H1 (cell line): ENCODE data around the gene SCAP. TPM values are rescaled to one million over a fixed set of nuclear protein-coding genes. Genes with fewer than 3 reads are reported as not detected.

Experiments
- BCL11A ChIP-seq, 2 experiments: IDR thresholded peaks; one replicate each; pipeline ENCODE4 v1.6.1; 2011; ENCODE audit warnings: low read depth in 2 of 2, low read length in 2 of 2, mild to moderate bottlenecking in 2 of 2
- BRCA1 ChIP-seq: IDR thresholded peaks from 2 replicates; pipeline ENCODE4 v1.6.1; 2012; ENCODE audit warnings: low read depth, low read length, improper control_type of control experiment
- EZH2 ChIP-seq: fragments of 200-600 bp; sonication (generic); IDR thresholded peaks from 2 replicates; pipeline ENCODE4 v1.7.1; 2012; ENCODE audit warnings: low read depth, mild to moderate bottlenecking, moderate library complexity, low read length, inconsistent platforms; ENCODE audit not compliant: severe bottlenecking
- NANOG ChIP-seq: IDR thresholded peaks from 2 replicates; pipeline ENCODE4 v1.6.1; 2011; ENCODE audit warnings: low read length, low read depth, mild to moderate bottlenecking, inconsistent platforms; ENCODE audit not compliant: insufficient read depth, poor library complexity, severe bottlenecking
- SP2 ChIP-seq: IDR thresholded peaks from 2 replicates; pipeline ENCODE4 v1.6.1; 2012; ENCODE audit warnings: mild to moderate bottlenecking, low read length, inconsistent platforms
- SUZ12 ChIP-seq: fragments of 200-600 bp; sonication (generic); IDR thresholded peaks from 2 replicates; pipeline ENCODE4 v1.6.1; 2012; ENCODE audit warnings: mild to moderate bottlenecking, inconsistent platforms, low read length, moderate library complexity, mixed read lengths
- polyA plus RNA-seq, 7 experiments: library from polyadenylated mRNA; depleted of rRNA in 3 of 7; stranded (reverse) in 5 of 7; unstranded in 2 of 7; fragments of >200 nt in 5 of 7; fragments of 200-250 nt in 2 of 7; gene quantifications; 1 replicate in 5 of 7; 2 replicates in 1 of 7; 4 replicates in 1 of 7; pipeline versions ENCODE4 v1.2.1 to v1.2.3, GENCODE V29; 2011 to 2013; ENCODE audit warnings: missing spikeins in 2 of 7, mixed read lengths in 2 of 7
- total RNA-seq: library from RNA; stranded (reverse); fragmentation: NEBNext Ultra II Directional; extraction: Animal tissue kit (Norgen Biotek cat#: 25700); gene quantifications from 2 replicates; pipeline ENCODE4 v1.2.1, GENCODE V29; 2021
- TF ChIP-seq, protein P1 (sequence below): fragments of 300-600 bp; sonication (generic); IDR thresholded peaks from 2 replicates; pipeline ENCODE4 v1.7.1; 2012; ENCODE audit warnings: low read length, moderate library complexity, mild to moderate bottlenecking, inconsistent platforms; ENCODE audit not compliant: insufficient replicate concordance
- TF ChIP-seq, protein P2 (sequence below): IDR thresholded peaks from 2 replicates; pipeline ENCODE4 v1.6.1; 2011; ENCODE audit warnings: low read length, improper control_type of control experiment
- TF ChIP-seq, protein P3 (sequence below): IDR thresholded peaks from 2 replicates; pipeline ENCODE4 v1.6.1; 2011; ENCODE audit warnings: low read depth, mild to moderate bottlenecking, low read length; ENCODE audit not compliant: insufficient read depth

Gene SCAP
- total and polyA plus RNA-seq, 2 of the 8 experiments (the other 6 are each of a cell fraction or from before 2014, with no cell fraction given): 74.0 to 114 TPM

DNA sequence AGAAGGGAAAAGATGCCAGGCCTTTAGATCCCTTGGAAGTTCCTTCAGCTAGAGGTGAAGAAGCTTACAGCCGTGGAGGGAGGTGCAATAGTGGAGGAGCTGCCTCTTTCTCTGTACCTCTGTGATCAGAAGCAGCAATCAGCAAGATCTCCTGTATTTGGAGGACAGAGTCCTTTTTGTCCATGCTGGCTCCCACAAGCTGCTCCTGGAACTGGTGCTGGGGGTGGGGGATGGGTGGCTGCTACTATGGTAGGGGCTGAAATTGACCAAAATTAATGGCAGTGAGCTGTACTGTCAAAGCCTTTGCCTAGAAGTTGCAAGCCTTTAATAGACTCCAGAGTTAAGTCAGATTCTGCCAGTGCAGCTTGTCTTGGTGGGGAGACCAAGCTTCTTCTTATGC is 76.7 kb downstream of the SCAP start (continued):
- TF ChIP-seq, protein P1, sequence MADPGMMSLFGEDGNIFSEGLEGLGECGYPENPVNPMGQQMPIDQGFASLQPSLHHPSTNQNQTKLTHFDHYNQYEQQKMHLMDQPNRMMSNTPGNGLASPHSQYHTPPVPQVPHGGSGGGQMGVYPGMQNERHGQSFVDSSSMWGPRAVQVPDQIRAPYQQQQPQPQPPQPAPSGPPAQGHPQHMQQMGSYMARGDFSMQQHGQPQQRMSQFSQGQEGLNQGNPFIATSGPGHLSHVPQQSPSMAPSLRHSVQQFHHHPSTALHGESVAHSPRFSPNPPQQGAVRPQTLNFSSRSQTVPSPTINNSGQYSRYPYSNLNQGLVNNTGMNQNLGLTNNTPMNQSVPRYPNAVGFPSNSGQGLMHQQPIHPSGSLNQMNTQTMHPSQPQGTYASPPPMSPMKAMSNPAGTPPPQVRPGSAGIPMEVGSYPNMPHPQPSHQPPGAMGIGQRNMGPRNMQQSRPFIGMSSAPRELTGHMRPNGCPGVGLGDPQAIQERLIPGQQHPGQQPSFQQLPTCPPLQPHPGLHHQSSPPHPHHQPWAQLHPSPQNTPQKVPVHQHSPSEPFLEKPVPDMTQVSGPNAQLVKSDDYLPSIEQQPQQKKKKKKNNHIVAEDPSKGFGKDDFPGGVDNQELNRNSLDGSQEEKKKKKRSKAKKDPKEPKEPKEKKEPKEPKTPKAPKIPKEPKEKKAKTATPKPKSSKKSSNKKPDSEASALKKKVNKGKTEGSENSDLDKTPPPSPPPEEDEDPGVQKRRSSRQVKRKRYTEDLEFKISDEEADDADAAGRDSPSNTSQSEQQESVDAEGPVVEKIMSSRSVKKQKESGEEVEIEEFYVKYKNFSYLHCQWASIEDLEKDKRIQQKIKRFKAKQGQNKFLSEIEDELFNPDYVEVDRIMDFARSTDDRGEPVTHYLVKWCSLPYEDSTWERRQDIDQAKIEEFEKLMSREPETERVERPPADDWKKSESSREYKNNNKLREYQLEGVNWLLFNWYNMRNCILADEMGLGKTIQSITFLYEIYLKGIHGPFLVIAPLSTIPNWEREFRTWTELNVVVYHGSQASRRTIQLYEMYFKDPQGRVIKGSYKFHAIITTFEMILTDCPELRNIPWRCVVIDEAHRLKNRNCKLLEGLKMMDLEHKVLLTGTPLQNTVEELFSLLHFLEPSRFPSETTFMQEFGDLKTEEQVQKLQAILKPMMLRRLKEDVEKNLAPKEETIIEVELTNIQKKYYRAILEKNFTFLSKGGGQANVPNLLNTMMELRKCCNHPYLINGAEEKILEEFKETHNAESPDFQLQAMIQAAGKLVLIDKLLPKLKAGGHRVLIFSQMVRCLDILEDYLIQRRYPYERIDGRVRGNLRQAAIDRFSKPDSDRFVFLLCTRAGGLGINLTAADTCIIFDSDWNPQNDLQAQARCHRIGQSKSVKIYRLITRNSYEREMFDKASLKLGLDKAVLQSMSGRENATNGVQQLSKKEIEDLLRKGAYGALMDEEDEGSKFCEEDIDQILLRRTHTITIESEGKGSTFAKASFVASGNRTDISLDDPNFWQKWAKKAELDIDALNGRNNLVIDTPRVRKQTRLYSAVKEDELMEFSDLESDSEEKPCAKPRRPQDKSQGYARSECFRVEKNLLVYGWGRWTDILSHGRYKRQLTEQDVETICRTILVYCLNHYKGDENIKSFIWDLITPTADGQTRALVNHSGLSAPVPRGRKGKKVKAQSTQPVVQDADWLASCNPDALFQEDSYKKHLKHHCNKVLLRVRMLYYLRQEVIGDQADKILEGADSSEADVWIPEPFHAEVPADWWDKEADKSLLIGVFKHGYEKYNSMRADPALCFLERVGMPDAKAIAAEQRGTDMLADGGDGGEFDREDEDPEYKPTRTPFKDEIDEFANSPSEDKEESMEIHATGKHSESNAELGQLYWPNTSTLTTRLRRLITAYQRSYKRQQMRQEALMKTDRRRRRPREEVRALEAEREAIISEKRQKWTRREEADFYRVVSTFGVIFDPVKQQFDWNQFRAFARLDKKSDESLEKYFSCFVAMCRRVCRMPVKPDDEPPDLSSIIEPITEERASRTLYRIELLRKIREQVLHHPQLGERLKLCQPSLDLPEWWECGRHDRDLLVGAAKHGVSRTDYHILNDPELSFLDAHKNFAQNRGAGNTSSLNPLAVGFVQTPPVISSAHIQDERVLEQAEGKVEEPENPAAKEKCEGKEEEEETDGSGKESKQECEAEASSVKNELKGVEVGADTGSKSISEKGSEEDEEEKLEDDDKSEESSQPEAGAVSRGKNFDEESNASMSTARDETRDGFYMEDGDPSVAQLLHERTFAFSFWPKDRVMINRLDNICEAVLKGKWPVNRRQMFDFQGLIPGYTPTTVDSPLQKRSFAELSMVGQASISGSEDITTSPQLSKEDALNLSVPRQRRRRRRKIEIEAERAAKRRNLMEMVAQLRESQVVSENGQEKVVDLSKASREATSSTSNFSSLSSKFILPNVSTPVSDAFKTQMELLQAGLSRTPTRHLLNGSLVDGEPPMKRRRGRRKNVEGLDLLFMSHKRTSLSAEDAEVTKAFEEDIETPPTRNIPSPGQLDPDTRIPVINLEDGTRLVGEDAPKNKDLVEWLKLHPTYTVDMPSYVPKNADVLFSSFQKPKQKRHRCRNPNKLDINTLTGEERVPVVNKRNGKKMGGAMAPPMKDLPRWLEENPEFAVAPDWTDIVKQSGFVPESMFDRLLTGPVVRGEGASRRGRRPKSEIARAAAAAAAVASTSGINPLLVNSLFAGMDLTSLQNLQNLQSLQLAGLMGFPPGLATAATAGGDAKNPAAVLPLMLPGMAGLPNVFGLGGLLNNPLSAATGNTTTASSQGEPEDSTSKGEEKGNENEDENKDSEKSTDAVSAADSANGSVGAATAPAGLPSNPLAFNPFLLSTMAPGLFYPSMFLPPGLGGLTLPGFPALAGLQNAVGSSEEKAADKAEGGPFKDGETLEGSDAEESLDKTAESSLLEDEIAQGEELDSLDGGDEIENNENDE: no peak
- no peak for TF ChIP-seq BRCA1
- TF ChIP-seq BCL11A (IDR thresholded peaks at IDR 0.05; ENCODE audit: low read depth in 2 of 2, low read length in 2 of 2): no peak
- TF ChIP-seq SUZ12: no peak
- TF ChIP-seq, protein P2, sequence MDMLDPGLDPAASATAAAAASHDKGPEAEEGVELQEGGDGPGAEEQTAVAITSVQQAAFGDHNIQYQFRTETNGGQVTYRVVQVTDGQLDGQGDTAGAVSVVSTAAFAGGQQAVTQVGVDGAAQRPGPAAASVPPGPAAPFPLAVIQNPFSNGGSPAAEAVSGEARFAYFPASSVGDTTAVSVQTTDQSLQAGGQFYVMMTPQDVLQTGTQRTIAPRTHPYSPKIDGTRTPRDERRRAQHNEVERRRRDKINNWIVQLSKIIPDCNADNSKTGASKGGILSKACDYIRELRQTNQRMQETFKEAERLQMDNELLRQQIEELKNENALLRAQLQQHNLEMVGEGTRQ: no peak
- TF ChIP-seq, protein P3, sequence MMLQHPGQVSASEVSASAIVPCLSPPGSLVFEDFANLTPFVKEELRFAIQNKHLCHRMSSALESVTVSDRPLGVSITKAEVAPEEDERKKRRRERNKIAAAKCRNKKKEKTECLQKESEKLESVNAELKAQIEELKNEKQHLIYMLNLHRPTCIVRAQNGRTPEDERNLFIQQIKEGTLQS: no peak
- no peak for TF ChIP-seq NANOG
- TF ChIP-seq SP2: no peak
- TF ChIP-seq EZH2: no peak
